A172 (cell line): Measurements from ENCODE around the gene GALNT2. TPM values are rescaled to one million over a fixed set of nuclear protein-coding genes. Genes with fewer than 3 reads are reported as not detected.
A peak's percentile ranks its signal among the peaks of the same experiment; 100 is the strongest.

Experiments
- DNase-seq: peaks from one replicate; pipeline ENCODE4 v3.0.0-alpha.2; 2015; ENCODE audit warnings: low spot score
- total RNA-seq: library from RNA; depleted of rRNA; stranded (reverse); fragments of >200 nt; shearing (Covaris generic); gene quantifications from 2 replicates; pipeline ENCODE4 v1.2.3, GENCODE V29; 2014

GALNT2 gene
- total RNA-seq, 1 experiment from 2014 or later: 79.8 TPM

DNA sequence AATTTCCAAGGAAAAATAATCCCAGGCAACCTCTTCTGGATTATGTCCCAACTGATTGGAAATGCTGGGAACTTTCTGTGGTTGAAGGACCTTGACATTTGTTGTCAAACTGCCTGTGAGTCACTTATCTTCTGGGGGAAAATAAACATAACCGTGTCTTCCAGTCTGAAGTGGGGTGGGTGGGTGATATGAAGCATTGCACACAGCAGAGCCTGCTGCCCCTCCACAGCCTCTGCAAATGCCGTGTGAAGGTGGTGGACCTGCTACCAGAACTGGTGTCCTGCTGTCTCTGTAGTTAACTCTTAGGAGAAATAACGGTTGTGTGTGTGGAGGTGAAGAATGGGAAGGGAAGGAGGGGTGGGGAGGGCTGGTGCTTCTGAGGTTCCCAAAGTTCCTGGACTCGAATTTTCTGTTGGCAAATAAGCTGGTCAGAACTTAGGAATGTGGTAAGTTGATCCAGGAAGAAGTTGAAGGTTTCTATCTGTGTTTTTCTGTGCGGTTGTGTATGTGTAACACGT lies 23.2 kb downstream of the GALNT2 start:
- DNase-seq: peak; percentile 79

DNA sequence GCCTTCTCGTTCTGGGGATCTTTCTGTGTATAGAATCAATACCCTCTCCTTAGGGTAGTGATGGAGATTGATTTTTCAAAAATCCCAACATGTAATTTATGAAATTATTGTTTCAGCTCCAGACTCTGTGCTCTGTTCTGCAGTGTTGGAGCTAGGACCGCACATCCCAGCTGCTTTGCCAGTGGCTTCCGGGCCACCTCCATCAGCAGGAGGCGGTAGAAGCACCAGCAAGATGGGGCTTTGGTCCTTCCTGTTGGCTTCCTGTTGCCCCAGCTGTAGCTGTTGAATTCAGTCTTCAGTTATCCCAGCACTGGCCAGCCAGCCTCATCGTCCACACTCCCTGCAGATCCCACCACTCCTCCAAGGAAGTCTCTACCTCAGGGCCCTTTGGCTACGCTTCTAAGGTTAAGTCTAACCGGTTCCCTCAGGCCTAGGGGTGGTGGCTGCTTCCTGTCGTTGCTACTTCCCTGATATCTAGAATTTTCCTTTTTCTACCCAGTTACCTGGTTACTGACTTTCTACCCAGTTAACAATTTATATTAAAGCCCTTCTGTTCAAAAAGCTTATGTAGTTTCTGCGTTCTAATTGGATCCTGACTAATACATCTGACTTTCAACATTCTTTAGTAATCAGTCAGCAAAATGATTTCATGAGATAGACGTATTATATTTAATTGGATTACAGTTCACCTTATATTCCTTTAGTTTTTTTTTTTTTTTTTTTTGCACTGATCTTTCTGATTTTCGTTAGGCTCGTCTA lies 24.6 kb downstream of the GALNT2 start:
- DNase-seq: peak; percentile 82

DNA sequence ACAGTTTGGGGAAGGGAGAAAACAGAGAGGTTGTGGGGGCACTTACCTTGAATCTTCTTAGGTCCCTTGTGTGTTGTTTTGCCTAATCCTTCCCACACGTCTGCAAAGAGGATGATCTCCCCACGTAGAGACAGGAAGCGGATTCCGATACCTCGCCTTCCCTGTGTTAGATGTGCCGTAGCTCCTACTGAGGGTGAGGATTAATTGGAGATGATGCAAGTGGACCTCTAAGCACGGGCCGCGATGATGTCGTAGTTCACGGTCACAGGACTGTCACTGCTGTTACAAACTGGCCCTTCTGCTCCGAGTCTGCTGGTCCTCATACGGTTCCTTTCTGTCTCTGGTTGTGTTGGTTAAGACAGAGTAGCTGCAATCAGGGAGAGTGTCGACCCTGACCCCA lies 27.7 kb downstream of the GALNT2 start:
- no peak for DNase-seq

DNA sequence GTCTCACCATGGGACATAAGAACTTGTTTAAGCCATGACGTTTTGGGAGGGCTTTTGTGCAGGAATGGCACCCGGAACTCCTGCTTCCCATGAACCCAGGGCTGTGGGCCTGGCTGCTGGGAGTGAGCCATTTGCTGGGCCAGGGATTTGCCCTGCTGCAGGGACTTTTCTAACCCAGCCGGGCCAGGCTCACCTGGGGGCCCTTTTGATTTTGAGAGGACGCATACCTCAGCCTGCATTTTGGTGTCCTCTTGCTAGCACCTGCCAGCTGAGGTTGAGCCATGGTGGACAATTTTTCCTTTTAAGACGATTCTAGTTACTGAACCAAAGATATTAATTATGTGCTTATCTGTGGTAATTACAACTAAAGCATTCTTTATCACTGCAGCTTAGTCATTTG lies 28.9 kb downstream of the GALNT2 start:
- DNase-seq: no peak

DNA sequence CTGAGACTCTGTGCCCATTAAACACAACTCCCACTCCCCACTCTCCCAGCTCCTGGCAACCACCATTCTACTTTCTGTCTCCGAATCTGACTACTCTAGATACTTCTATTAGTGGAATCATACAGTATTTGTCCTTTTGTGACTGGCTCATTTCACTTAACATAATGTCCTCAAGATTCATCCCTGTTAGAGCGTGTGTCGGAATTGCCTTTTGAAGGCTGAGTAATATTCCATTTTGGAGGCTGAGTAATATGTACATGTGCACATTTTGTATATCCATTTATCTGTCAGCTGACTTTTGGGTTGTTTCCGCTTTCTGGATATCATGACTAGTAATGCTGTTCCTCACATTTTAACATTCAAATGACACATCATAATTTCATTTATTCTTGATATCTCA lies 30.3 kb downstream of the GALNT2 start:
- no peak for DNase-seq

DNA sequence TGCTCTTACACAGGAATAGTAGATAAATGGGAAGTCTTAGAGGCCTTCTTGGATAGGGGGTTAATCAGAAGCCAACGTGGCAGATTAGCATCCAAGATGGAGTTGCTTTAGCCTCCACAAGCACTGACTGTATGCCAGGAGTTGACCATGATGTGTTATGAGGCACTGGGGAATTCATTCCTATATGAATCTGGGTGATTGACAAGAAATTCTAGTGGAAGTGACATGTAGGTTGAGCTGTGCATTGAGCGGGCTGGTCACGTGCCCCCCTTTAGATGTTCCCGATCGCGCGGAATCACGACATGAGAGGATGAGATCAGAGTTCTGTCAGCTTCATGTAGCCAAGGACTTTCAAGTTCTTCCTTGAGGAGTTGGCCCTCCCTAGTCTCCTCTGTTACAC lies 31.7 kb downstream of the GALNT2 start:
- DNase-seq: no peak

DNA sequence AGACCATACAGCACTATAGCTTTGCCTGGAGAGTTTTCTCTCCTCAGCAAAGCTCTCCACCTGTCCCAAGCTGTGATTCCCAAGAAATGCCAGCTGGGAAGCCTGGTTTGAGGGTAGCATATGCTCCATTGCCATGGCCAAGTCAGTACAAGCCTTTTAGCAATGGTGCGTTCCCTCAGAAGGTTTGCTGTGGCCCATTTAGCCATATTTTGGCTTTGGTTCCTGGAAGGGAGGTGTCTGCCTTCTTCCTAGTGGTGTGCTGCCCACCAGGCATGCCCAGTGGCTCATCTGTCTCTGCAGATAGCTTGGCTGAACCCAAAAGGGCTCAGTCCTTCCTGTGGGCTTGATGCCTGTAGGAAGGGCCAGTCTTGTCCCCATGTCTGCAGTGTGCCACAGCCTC lies 32.4 kb downstream of the GALNT2 start:
- DNase-seq: no peak

DNA sequence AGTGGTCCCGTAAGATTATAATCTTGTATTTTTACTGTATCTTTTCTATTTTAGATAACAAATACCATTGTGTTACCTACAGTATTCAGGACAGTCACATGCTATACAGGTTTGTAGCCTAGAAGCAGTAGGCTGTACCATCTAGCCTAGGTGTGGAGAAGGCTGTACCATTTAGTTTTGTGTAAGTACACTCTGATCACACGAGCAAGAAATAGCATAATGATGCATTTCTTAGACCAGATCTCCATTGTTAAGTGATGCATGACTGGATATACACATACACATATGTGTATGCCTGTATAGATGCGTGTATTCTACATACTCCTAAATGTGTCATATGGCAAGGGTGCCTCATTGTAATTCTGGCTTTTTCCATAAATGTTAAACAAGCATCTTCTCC lies 33.9 kb downstream of the GALNT2 start:
- no peak for DNase-seq

DNA sequence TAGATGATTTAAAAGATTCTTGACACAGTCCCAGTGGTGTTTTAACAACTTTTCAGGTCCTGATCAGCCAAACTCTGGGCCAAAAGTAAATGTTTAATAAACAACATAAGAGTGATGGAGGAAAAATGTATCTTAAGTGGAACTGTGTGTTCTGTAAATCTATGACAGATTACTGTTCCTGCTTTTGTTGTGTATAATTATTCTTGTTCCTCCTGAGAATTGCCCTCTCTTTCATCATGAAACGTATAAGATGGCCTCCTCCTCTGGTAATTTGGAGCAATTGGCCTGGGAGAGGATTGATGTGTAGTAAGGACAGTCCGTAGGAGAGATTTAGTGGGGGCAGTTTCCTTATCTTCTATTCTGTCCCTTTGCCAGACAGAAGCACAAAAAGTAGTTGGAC lies 34.5 kb downstream of the GALNT2 start:
- no peak for DNase-seq

DNA sequence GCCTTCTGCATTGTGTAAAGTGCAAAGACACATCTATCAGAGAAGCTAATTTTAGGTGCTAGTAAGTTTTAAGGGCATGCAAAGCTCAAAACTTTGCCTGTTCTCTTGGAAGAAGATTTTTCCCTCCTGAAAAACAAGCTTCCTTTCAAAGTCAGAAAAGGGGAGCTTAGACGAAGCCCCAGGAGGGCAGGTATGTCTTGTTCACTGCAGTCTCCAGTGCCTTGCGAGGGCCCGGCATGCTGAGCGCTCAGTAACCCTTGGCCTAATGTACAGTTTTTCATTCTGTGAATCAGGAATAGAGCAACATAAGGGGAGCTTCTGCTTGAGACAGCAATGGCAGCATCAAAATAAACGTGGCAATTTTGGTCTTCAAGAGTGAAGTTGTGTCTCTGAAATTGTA lies 35.0 kb downstream of the GALNT2 start:
- DNase-seq: no peak

DNA sequence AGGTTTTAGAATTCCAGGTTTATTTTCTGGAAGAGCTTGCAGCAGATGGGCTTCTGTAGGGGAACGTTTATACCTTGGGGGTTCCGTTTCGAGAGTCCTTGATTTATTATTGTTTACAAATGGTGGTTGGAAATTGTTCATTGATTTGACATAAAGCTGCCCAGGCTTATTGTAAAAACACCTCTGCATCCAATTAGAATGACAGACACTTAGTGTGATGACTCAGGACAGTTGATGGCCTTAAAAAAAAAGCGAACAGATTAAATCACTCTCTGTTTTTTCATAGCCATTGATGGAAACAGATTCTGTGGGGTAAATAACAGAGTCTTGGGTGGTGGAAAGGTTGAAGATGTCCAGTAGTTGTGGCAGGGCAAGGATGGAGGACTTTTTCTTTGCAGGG lies 35.4 kb downstream of the GALNT2 start:
- DNase-seq: no peak

DNA sequence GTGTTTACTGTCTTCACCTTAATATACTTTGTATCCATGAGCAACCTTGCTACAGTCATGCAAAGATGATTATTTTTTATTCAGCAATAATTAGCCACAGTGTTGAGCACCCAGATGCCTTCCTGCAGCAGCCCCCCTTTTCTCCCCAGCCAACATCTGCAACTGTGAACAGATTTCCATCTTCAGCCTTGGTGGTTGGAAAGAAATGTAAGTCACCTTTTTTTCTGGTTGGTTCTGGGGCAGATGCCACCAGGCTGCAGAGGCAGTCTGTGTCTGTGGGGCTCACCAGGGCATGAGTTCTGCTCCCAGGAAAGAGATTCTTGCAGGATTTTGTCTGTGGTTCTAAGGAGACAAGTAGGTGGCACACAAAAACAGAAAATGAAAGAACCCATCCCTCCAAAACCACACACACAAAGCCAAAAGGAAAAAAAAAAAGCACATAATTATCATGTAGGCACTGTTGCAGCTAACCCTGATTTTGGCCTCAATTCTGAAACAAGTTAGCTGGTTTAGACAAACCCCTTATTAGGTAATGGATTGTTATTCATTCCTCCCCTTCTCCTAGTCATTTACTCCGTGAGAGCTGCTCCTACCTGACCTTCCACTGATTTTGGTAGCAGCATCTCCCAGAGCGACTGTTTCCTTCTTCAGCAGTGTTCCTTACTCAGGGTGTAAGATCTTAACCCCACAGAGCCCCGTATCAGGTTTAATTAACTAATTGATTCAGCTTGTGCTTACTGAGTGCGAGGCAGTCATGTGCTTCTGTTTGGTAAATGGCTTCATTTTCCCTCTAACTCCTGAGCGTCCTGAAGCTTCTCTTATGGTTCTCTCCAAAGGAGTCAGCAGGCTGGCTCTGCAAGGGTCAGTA lies 36.5 kb downstream of the GALNT2 start:
- DNase-seq: no peak

DNA sequence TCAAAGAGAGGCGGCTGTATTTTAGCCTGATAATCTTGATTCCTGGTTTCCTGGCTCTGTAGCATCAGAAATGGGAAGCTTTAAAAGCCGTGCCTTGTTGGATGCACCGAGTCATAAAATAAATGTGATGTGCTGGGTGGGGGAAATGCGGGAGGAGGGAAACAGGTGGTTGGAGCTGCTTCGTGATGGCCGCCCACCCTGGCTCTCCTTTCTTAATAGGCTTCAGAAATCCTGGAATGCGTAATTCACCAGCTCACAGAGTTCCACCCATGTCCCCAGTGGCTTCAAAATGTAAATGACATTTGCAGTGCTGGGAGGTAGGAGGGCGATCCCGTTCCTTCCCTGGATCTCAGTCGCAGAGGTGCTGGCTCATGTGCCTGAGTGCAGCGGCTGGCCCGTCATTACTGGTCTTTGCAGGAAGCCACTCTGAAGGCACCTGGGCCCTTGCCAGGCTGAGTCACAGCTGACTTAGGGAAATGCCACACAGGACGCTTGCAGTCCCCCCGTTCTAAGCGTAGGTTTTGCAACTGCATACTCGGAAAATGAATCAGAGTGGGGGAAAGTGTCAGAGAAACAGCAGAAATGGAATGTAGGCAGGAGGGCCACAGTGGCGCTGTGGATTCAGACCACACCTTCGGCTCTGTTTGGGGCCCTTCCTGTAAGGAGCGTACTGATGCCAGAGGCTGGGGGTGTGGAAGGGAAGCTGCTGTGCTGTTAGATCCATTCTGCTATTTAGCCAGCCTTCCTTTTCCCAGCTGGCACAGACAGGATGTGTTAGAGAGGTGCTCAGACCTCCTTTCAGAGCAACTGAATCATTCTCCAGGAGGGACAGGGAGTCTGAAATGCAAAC lies 37.6 kb downstream of the GALNT2 start:
- peak; percentile 100 for DNase-seq

DNA sequence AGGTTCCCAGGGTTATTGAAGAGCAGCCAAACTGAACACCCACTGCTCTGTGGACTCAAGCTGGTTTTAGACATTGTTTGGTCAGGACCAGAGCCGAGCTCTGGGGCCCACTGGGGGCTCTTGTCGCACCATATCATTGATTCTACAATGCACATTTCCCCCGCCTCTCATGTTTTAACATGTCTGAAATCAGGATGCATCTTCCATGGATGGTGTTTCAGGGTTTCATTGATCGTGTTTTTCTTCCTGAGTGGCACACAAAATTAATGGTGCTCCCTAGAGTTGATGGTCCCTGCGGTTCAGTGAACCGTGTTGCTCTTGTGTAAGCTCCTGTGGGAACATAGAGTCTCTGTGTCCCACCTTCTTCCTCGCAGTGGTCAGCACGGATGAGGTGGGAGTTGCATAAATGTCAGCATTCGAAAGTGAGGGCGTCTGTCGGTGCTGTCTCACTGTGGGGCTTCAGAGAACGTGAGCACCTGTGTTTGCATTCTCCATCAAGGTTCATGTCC lies 38.3 kb downstream of the GALNT2 start:
- DNase-seq: no peak

DNA sequence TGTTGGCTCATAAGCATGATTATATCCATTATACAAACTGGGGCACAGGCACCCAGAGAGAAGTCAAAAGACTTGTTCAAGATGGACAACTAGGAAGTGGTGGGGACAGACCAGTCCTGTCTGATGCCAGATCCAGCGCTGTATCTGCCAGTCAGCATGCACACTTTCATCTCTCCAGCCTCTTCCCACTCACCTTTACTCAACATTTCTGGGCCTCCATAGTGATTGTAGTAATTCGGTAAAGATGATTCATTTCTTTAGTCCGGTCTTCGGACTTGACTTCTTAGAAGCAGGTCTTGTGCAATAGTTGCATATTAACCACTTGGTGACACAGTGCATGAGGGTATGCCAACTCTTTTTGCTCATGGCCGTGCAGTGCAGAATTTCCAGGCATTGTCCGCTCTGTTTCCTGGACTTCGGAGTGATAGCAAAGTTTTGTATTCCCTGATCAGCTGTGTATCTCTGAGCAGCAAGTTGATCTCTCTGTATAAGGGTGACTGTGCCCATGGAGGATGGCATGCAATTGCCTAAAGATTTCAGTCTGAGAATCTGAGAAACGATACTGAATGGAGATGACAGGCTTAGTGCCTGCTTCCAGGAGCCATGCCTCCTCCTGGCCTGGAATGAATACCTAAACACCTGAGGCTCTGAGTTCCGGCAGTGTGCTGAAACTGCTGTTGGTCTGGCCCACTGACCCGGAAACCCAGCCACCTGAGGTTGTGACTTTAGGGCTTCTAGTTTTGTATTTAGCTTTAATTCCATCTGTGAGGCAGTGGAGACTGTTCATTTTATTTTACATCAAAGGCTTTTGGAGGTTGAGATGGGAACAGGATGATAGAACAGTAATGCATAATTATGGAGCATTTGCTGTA lies 39.0 kb downstream of the GALNT2 start:
- peak; percentile 76 for DNase-seq

DNA sequence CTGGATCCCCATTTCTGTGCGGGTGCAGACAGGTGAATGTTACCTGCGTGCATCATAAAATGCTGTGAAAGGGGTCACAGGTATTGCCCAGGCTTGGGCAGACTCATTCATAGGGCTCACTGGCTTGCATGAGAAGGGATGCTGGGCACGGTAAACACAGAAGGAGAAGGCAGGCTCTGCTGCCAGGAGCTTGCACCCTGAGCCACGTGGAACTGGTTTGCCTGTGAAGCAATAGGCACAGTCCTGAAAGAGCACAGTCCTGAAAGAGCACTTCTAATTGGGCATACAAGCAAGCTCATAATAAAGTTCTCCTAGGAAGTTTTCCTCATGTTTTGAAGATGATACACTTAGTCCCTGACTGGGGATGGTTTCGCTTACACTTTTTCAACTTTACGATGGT lies 40.9 kb downstream of the GALNT2 start:
- no peak for DNase-seq

DNA sequence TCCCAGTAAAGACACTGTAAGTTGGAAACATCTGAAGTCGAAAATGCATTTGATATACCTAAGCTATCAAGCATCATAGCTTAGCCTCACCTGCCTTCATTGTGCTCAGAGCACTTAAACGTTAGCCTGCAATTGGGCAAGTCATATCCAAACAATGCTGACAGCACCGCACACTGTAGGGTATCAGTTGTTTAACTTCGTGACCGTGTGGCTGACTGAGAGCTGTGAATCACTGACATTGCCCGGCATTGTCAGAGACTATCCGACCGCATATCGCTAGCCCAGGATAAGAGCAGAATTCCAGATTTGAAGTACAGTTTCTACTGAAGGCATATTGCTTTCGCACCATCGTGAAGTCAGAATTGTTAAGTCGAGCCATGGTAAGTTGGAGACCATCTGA lies 41.5 kb downstream of the GALNT2 start:
- no peak for DNase-seq

DNA sequence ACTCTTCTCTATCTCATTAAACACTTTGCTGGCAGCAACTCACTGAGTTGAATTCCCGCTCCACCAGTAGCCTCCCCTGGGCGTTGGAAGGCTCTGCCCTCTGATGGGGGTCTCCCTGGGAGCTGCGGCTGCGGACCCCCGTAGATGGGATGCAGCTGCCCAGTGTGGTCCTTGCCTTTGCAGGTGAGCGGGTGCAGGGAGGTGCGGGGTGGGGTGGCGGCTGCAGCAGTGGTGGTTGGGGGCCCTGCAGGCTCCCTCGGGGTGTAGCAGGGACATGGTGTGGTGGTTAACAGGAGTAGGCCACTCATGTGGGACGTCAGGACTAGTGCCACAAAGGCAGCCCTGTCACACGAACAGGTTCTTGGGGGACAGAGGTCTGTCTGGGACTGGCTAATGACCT lies 42.0 kb downstream of the GALNT2 start:
- DNase-seq: no peak

DNA sequence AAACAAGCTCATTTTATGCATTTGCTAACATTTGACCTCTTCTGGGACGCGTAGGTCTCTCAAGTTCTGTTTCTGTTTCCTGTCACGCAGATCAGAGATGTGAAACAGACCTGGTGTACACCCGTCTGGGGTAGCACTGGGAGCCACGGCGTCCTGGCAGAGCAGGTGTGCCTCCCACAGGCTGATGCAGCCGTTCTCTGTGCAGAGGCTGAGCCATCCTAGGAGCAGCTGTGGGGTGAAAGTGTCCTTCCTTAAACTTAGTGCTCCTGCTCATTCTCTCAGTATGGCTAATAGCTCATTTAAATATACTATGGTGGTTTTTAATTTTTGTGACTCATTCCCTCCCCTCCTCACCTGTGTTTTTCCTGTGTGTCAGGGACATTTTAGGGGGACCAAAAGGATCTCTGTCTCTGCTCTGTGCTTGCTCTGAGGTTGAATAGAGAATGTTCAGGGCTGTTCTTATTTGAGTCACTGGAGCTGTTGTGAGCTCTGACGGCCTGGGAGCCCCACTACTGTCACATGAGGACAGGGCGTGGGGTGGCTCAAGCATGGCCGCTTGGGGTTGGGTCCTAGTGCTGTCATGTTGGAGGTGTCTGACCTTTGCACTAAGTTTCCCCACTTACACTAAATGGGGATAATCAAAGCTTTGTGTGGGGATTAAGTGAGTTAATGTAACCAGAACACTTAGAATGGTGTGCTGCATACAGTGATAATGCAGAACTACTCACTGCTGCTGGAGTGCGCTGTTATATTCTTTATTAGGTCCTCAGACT lies 43.0 kb downstream of the GALNT2 start:
- DNase-seq: no peak

DNA sequence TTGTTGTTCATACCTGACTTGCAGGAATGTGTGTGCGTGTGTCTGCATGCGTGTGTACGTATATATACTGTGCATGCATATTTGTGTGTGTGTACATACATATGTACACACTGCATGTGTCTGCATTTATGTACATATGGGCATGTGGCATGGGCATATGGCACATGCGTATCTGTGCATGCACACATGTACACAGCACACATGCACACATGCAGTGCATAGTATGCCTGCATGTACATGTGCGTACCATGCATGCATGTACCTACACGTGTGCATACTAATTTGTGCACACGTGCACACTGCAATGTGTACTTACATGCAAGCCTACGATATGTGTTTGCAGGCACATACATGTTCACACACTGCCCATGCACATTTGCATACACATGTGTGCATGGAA lies 43.9 kb downstream of the GALNT2 start:
- no peak for DNase-seq
